Middle frontal gyrus (tissue), 1 donor: ENCODE results near the gene ADCY5.

Experiments used
- DNase-seq: peaks from one replicate; pipeline ENCODE4 v3.0.0-alpha.2; 2015; ENCODE audit warnings: low spot score; ENCODE audit errors: extremely low spot score

The ADCY5 gene

DNA sequence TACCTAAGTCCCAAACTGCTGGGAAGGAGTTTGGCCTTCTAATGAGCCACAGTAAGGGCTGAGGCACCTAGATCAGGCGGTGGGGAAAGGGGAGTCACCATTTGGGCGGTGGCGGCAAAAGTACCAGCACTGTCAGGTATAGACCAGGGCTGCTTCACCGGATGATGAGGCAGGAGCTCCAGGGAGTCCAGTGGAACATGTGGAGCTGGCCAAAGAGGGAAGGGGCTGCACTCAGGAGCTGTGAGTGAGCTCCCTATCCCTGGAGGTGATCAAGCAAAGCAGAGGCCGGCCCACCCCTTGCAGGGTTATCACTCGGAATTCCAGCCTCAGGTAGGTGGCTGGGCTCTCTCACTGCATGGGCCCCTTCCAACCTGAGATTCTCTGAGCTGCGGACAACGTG lies 138.7 kb downstream of the ADCY5 start:
- DNase-seq = no peak

DNA sequence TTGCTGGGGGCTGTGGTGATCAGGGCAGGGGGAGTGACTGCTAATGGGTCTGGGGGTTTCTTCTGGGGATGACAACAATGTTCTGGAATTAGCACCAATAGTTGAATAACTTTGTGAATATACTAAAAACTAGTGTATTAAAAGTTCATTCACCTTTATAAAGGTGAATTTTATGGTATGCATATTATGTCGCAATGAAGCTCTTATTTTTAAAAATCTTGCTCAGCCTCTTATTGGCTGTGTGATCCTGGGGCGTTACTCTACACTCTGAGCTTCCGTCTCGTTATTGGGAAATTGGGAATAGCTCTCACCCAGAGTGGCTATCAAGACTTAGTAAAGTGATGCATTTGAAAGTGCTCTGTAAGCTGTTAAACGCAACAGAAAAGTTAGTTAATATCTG lies 141.8 kb downstream of the ADCY5 start:
- DNase-seq = no peak

DNA sequence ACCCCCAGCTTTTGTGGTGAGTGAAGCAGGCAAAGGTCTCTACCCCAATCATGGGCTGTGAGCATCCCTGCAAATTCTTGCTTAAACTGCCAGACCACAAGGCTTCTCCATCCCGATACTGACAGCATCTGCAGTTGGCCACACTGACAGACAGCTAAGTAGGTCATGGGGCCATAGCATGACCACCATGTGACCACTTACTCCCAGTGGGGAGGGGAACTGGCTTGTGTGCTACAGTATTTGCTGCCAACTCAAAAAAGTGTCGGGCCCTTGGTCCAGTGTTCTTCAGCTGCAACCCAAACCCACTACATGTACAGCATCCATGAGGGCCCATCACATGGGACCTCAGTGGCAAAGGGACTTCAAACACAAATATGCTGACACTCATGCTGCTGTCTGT lies 143.7 kb downstream of the ADCY5 start:
- DNase-seq = no peak

DNA sequence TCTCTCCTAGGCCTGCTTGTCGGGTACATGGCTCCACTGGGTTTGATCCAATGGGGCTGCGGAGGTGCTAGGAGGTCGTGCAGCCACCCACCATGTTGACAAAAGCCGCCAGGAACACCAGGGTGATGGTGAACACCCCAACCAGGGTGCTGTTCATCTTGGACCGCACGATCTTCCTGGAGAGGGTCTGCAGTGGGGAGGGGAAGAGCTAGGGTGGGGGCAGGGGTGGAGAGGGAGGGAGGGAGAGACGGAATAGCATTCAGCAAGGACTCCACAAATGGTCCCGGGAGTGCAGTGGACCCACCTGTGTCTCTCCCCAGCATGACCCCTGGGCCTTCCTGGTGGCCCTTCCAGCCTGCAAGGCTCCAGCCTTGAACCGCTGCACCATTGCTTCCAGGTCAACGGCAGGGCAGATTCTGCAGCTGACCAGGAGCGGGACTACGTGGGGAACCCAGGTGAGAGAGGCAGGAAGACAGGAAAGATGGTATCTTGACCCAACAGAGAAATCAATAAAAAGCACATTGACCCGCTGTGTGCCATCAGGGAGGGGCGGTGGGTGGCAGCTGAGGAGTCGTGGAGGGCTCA lies 144.8 kb downstream of the ADCY5 start:
- DNase-seq = no peak

DNA sequence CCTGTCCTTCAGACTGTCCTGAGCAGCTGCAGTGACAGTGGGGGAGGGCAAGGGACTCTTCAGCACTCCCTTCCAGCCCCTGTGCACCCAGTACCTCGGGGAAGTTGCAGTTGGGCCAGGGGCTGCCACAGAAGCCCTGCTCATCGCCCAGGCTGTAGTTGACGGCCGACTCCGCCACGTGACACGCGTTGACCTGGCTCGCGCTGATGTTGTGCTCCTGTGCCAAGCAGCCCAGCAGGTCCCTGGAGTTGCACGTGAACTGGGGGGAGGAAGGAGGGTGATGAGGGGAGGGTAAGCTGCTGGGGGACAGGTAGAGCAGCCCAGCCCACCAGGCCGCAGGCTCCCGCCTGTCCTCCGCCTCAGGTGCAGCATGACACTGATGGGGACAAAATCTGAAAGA lies 145.9 kb downstream of the ADCY5 start:
- no peak for DNase-seq

DNA sequence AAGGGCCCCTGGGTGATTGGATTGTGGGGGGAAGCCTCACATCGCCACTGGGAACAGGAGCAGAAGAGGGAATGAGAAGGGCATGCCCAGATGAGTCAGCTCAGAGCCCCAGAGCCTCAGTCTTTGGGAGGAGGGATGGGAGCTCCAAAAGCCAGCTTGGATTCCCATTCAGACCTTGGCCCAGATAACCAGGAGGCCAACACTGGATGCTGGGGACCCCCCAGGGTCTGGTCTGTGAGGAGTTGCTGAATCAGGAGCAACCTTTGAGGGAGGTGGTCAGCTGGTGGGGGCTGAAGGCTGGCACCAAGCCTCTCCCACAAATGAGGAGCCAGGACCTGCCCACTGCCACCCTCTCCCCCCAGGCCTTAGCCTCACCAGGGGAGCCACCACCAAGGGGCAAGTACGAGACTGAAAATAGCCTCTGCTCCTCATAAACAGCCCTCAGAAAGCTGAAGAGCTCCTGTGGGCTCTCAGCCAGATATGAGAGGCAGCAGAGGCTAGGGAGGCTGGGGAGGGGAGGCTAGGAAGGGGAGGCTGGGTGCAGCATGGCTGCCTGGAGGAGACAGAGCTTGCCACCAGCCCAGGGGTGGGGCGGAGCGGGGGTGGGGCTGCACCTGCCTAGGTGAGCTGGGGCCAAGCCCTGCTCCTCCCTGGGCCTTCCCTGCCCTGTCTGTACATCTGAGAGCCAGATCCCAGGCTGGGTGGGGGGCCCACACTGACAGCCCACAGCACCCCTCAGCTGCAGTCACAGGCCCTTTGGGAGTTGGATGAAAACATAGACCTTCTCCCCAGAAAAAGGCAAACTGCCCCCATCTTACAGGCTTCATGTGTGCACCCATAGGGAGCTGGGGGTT lies 147.3 kb downstream of the ADCY5 start:
- DNase-seq = no peak

DNA sequence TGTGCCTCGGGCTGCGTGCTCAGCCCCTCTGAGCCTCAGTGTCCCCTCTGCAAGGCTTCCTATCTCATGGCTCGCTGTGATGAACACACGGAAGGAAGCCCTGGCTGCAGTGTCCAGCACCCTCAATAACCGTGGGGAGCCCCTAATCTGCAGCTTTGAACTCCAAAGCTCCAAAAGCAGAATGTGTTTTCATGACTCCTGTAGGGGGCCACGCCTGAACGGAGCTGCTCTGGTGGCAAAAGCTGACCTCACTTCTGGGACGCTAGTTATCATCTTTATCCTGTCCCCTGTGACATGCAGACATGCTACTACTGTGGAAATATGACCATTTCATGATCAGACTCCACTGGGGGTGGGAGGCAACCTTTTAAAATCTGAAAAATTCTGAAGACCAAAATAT lies 148.3 kb downstream of the ADCY5 start:
- no peak for DNase-seq

DNA sequence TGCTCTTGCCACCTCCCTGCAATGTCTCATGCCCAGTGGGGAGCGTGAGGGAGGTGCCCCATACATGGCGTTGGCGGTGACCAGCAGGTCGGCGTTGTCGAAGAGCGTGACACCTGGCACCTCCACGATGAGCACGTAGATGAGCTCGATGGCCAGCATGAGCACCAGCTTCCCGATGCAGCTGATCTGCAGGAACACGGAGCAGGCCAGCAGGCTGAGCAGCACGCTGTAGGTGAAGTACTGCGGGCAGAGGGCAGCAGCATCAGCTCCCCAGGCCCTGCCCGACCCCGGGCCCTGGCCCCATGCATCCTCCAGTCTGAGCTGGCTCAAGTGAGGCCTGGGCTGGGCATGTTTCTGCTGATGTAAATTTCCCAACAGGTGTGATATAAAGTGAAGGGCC lies 148.8 kb downstream of the ADCY5 start:
- DNase-seq = no peak

DNA sequence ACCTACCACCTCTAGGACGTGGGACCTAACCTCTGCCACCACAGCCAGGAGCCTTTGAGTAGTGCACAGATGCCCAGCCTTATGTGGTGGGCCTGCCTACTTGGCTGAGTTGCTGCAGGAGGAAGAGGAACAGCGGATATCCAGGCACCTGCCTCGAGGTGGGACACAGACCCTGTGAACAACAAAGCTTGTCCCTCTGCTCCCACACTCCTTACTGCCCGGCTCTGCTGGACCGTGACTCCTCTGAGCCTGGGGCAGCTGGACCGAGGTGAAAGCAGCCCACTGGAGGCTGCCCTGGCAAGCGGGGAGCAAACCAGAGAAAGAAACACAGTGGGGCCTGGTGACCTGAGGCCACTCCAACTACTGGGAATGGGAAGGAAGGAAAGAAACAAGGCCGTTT lies 149.3 kb downstream of the ADCY5 start:
- no peak for DNase-seq

DNA sequence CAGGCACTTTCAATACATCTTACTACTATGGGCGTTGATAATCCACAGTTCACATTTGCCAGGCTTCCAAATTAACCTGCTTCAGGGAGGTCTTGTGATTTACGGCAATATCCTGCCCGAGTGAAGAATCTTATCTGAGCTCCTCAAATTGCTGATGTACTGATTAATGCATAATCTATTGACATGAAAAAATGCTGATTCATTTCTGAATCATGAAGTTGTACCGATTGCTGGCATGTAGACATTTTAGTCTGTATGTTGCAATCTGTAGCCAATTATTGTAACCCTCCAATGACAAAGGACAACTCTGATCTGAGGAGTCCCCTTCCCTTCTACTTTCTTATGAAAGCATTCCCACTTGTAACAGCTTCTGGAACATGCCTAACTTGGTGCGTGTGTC lies 150.0 kb downstream of the ADCY5 start:
- no peak for DNase-seq

DNA sequence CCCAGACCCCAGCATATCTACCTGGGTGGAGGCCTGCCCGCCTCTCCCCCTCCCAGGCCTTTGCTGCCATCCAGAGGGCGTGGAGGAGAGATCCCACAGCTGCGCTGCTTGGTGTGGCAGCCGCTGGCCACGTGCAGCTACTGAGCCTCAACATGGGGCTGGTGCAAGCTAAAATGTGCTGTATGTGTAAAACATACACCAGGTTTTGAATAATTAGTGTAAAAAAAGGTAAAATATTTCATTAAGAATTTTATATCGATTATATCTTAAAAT lies 151.3 kb downstream of the ADCY5 start:
- DNase-seq = no peak

DNA sequence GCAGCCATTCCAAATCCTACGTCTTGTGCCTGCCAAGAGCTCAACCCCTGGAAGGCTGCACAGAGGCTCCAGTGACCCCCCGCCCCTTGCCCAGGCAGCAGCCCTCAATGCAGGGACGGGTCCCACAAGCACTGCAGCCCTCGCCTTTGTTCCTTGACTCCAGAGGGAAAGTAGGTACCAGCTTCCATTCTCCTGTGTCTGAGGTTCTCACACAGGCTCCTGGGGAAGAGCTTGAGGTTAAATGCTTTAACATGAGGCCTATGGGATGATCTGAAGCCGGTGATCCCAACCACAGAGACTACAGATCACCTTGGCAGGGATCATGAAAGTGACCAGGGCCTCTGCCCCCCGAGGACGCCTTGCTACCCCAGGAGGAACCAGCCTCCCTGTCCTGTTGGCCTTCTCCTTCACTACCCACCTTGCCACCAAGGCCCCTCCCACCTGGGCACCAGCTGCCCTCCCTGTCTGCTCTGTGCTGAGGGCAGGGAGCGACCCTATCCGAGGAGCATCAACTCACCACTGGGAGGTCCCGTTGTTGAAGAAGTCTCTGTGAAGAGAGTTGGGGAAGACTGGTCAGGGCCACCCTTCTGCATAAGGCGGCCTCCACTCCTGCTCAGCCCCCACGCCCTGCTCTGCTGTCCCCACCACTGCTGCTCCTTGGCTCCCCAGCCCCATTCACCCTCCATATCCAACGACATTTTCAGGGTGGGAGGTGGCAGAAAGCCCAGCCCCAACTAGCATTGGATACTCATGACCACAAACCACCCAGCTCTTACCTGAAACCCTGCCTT lies 151.9 kb downstream of the ADCY5 start:
- no peak for DNase-seq

DNA sequence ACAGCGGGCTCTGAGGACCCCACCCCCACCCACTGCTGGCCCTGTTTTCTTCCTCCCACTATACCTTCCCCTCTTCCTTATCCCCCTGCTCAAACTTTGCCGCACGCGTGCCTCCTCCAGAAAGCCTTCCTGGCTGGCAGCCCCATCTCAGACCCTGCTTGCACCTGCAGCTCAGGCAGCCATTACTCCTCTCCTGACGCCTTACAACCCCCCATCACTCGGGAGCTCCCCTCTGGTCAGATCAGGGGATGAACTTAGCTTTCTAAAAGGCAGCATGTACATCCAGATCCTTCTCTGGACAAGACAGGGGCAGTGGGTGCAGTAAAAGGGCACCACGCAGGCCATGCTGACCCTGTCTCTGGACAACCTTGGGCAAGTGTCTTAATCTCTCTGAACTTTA lies 152.6 kb downstream of the ADCY5 start:
- DNase-seq = no peak

DNA sequence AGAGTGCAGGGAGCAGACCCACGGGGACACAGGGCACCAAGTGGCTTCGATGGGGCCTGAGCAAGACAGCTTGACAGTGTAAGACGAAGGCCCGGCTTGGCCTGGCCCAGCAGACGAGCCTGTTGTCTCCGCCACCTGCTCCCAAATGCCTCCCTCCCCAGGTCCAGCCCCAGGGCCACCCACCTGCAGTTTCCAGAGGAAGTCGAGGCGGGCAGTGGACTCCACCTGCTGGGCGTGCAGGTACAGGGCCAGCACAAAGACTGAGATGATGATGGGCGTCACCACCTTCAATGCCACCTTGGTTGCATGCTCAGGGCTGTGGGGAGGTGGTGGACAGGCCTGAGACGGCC lies 153.0 kb downstream of the ADCY5 start:
- no peak for DNase-seq

DNA sequence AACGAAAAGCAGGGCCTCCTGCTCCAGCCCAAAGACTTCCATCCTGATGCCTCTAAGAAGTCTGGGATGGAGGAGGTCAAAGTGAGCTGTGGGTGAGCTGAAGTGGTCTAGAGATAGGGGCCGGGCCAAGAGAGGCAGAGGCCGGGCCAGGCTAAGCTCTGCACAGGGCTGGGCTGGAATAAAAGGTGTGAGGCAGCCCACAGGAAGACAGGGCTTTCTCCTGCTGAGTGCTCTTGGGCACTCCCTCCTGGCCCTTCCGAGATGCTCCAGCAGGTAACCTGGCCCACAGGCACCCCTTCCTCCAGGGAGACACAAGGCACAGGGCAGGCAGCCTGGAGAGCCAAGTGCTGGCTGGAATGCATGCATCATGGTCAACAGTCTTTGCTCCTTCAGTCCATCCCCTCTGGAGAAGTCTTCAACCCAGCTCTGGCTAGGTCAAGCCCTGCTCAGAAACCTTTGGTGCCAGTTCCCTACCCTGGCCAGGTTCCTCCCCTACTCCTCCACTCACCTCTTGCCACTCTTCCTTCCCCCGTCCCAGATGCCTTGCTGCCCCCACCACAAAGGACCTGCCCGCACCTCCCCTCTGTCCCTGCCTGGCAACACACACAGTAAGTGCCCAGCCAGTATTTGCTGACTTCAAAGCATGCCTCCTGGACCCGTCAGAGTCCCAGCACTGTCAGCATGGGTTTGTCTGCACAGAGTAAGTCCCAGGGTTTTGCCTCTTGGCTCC lies 153.6 kb downstream of the ADCY5 start:
- DNase-seq = no peak

DNA sequence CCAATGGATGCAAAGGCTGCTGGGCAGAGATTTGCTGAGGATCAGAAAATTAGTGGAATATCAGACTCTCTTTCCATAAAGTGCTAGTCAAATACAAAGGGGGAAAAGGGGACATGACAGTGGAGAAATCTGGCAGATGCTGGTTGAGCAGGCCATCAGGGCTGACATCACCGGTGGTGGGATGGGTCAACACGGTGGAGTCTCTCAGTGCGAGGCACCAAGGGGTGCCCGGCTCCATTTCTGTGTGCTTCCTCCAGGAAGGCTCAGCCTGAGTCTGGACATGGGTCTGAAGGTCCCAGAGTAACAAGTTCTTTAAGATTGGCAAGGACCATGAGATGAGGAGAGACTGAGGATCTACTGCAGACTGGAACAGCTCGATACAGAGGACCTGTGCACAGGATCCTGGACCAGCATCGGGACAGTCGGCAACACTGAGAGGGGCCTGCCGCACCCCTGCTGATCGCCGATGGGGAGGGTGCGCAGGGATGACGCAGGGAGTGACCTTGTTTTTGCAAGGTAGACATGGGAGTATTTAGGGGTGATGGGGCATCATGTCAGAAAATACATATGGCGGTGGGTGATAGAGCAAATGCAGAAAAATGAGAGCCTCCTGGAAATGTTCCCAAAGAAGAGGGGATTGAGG lies 154.5 kb downstream of the ADCY5 start:
- no peak for DNase-seq

DNA sequence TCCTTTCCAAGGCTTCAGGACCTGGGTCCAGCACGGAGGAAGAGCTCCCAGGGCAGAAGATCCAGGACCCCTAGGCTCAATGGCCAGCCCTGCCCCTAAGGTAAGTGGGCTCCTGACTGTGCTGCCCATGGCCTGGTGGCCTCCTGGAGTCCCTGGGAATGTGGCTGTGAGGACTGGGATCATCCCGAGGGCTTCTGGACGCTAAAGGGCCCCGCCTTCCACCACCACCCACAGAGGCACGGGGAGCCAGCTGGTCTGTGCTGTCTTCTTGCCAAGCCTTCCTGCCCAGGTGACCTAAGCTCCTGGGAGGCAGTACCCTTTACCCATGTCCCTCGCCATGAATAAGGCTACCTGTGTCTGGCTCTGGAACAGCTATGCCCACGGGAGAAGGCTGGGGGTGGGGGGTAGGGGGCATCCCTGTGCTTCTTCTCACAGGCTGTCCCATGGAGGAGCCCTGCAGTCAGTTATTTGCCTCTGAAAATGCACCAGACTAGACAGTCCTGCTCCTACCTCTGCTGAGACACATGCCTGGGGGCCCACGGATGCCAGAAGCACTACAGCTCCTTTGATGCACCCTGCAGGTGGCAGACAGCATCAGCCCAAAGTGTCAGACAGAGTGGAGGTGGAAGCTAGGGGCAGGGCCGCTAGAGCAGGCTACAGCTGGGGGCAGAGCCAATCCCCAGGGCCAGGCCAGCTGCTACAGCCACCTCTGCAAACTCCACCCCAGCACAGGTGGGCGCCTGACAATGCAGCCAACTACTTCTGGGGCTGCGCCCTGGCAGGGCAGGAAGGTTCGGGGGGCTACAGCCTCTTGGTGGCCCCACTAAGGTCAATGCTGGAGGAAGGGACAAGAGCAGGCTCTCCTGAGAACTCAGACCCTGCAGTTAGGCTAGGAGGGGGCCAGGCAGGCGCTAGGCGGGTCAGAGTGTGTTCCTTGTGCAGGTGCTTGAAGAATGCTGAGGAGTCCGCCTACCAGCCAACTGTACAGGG lies 156.3 kb downstream of the ADCY5 start:
- no peak for DNase-seq

DNA sequence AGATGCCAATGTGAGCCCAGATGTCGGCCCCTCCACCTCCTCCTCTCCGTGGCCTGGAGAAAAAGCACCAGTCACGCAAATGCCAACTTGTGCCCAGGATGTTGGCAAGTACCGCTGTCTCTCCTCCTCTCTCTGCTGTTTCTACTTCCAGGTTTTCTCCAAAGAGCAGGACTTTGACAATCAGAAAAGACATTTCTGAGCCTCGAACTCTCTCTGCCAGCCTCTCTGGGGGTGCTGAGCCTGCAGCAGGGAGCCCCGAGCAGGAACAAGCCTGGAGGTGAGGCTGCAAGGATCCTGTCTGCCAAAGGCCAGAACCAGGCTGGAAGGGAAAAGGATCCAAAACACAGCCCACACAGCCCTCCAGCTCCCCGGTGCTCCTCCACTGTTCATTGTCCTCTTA lies 157.5 kb downstream of the ADCY5 start:
- DNase-seq = no peak

DNA sequence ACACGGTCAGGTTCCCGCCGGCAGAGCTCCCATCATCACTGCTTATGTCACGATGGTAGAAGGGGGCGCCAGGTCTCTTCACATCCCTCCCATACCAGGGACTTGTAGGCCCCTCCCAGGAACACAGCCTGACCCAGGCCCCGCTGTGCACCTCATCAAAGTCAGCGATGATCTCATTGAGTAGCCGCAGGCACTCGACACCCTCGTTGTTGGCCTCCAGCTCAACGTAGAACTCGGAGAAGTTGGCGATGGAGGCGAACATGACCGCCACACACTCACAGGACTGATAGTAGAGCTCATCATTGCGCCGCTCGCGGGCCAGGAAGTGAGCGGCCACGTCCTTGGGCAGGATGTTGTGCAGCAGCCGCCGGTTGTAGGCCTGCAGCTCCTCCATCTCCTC lies 157.9 kb downstream of the ADCY5 start:
- no peak for DNase-seq
